ENCODE data around the gene OR14A16.

OR14A16 gene

GRCh38 chr1:247857069-247857984, 33.4 kb upstream of the OR14A16 start, which contains the start of gene TRIM58:
Gene TRIM58, plus strand, starts transcription at chr1:247857187. Its CDS starts 60 bp downstream, at chr1:247857247.
- no peaks in the 10 kb centered on the region for H3K9me3 ChIP-seq
- H3K36me3 ChIP-seq, result no peaks in the 10 kb centered on the region
- H3K27me3 ChIP-seq, result peaks cover 55% of the 10 kb centered on the region
- H3K4me1 ChIP-seq (ENCODE audit: control insufficient read depth in 1 of 2, insufficient read depth in 1 of 2, low read depth in 1 of 2, low read length in 1 of 2), result peaks cover 9 to 10% of the 10 kb centered on the region in 2 experiments
- TF ChIP-seq CTCF (IDR thresholded peaks at IDR 0.05), result no peak
- no peak within 1 kb of the TSS for H3K27ac ChIP-seq
- H3K4me3 ChIP-seq (ENCODE audit: low read depth in 1 of 2, low read length in 1 of 2), result peak within 1 kb of the TSS; percentile 15 to 59

- Histone ChIP-seq H3K4me3 (ENCODE audit: low read depth in 1 of 2, low read length in 1 of 2) (no peak overlapping the region), H3K36me3 (no peaks in the 10 kb centered on the region), H3K9me3 (no peaks in the 10 kb centered on the region), H3K27me3 (peaks cover 55% of the 10 kb centered on the region), H3K27ac (no peak overlapping the region), H3K4me1 (ENCODE audit: control insufficient read depth in 1 of 2, insufficient read depth in 1 of 2, low read depth in 1 of 2, low read length in 1 of 2) (peaks cover 9 to 10% of the 10 kb centered on the region in 2 experiments)
- no peak for TF ChIP-seq CTCF (IDR thresholded peaks at IDR 0.05)
Observed at GRCh38 chr1:247855911-247856310, 32.0 kb upstream of the OR14A16 start.

GRCh38 chr1:247854899-247855545, 31.1 kb upstream of the OR14A16 start:
- H3K27ac ChIP-seq, result no peak overlapping the region
- no peaks in the 10 kb centered on the region for H3K9me3 ChIP-seq
- H3K4me3 ChIP-seq (ENCODE audit: low read depth in 1 of 2, low read length in 1 of 2), result no peak overlapping the region
- TF ChIP-seq CTCF (IDR thresholded peaks at IDR 0.05), result no peak
- peaks cover 53% of the 10 kb centered on the region for H3K27me3 ChIP-seq
- peaks cover 9 to 10% of the 10 kb centered on the region in 2 experiments for H3K4me1 ChIP-seq (ENCODE audit: control insufficient read depth in 1 of 2, insufficient read depth in 1 of 2, low read depth in 1 of 2, low read length in 1 of 2)
- no peaks in the 10 kb centered on the region for H3K36me3 ChIP-seq

GRCh38 chr1:247849616-247850015, 25.7 kb upstream of the OR14A16 start:
- H3K4me1 ChIP-seq (ENCODE audit: control insufficient read depth in 1 of 2, insufficient read depth in 1 of 2, low read depth in 1 of 2, low read length in 1 of 2), result no peaks in the 10 kb centered on the region
- no peak overlapping the region for H3K4me3 ChIP-seq (ENCODE audit: low read depth in 1 of 2, low read length in 1 of 2)
- H3K27me3 ChIP-seq, result peaks cover 3% of the 10 kb centered on the region
- H3K36me3 ChIP-seq, result no peaks in the 10 kb centered on the region
- no peaks in the 10 kb centered on the region for H3K9me3 ChIP-seq
- H3K27ac ChIP-seq, result no peak overlapping the region
- TF ChIP-seq CTCF (IDR thresholded peaks at IDR 0.05), result no peak

GRCh38 chr1:247848346-247848745, 24.4 kb upstream of the OR14A16 start:
- Histone ChIP-seq H3K4me3 (ENCODE audit: low read depth in 1 of 2, low read length in 1 of 2) (no peak overlapping the region), H3K36me3 (no peaks in the 10 kb centered on the region), H3K9me3 (no peaks in the 10 kb centered on the region), H3K27ac (no peak overlapping the region), H3K4me1 (ENCODE audit: control insufficient read depth in 1 of 2, insufficient read depth in 1 of 2, low read depth in 1 of 2, low read length in 1 of 2) (no peaks in the 10 kb centered on the region), H3K27me3 (no peaks in the 10 kb centered on the region)
- no peak for TF ChIP-seq CTCF (IDR thresholded peaks at IDR 0.05)
